Transverse colon (tissue), 4 donors: ENCODE measurements around the gene CLDN9.

Experiments
- CTCF ChIP-seq, 5 experiments: fragments of 200-600 bp in 3 of 5; fragments of 450-650 bp in 2 of 5; sonication (generic) in 3 of 5; IDR thresholded peaks; 1 replicate in 2 of 5; 2 replicates in 3 of 5; pipeline ENCODE4 v1.5.1; 2016 to 2017; ENCODE audit warnings: antibody characterized with exemption in 5 of 5, inconsistent platforms in 3 of 5, mild to moderate bottlenecking in 2 of 5, moderate library complexity in 1 of 5
- POLR2AphosphoS5 ChIP-seq, 3 donors: sonication (generic); formaldehyde crosslinking; IDR thresholded peaks; one replicate each; pipeline ENCODE4 v1.6.1; 2016; ENCODE audit warnings: antibody characterized with exemption in 3 of 3

- no peak for TF ChIP-seq CTCF (IDR thresholded peaks at IDR 0.05)
- TF ChIP-seq POLR2AphosphoS5 (IDR thresholded peaks at IDR 0.05), result no peak
These were observed 12.2 kb upstream of the CLDN9 start for GRCh38 chr16:3000540-3000939.
